ENCODE results near the gene NAT10.
"Not testable (repeated sequence)": the region's sequence is repeated elsewhere in the genome, so short reads cannot be mapped to it uniquely, and the experiment has no call there.

NAT10 gene

DNA sequence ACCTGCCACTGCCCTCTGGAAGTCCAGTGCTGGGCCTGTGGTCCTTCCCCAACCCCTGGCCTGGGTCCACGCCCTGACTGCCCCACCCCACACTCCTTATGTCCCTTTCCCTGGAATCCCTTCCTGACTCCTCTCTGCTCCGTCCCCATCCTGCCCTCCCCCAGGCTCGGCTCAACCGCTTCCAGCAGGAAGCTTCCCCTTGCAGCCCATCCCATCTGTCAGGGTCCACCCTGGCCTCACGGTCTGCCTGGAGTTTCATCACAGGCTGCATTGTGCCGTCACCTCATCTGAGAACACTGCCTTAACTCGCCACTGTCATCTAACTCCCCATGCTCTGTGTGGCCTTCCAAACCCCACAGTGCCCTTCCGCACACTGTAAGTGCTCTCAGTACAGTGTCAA, 64.3 kb downstream of the NAT10 start:
- no peak for FAIRE-seq

DNA sequence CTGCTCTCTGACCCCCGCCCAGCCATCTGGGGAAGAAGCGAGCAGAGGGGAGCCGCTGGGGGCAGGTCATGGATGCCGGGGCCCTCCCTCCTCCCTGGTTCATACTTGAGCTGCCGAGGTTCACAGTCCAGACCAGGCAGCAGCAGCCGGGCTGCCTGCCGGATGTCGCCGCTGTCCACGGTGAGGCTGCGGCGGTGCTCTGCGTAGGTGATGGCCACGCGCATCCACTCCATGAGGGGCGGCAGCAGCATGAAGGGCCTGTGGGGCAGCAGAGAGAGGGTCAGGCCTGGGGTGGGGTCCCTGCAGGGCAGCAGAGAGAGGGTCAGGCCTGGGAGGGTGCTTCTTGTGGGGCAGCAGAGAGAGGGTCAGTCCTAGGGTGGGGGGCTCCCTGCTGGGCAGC, 67.6 kb downstream of the NAT10 start:
- no peak for FAIRE-seq

GRCh38 chr11:34174412-34175041, 69.1 kb downstream of the NAT10 start:
- FAIRE-seq = no peak

DNA sequence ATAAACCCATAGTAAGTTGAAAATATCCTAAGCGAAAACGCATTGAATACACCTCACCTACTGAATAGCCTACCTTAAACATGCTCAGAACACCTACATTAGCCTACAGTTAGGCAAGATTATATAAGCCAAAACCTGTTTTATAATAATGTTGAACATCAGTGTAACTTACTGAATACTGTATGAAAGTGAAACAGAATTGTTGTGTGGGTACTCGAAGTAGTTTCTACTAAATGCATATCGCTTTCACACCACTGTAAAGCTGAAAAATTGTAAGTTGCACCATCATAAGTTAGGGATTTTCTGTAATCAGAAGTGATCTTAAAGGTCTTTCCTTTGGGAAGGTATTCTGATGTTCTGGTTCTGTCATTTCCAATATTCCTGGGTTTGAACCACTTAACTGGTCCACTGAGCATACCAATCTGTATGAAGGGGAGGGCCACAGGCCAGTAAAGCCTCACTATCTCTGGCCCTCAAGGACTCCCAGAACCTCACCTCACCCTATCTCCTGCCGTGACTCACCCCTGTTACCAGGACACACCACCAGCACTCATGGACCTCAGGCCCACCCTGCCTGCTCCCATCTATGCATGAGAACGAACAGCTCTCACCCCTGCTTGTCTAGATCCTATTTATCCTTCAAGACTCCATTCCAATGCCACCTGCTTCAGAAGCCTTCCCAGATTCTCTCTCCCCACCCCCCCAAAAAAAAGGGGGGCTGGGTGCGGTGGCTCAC, 70.0 kb downstream of the NAT10 start:
- FAIRE-seq = no peak

DNA sequence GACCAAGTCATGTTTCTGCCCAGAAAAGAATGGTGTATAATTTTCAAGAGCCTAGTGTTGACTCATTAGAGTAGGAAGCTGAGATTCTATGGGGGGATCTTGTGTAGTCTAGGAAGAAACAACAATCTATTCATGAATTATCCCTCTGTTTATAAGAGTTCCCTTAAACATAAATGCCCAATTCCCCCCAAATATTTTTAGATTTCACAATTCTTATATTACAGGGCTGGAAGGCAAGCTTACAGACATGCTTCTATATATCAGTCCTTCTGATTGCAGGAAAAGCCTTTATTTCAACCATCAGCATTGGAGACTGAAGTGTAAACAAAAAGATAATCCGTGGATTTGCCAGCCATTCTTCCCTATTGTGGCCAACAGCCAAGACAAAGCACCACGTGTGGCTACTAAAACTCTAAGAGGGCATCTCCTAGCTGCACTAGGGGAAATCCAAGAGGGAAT, 71.4 kb downstream of the NAT10 start:
- FAIRE-seq = no peak

- no peak for FAIRE-seq
Measured at GRCh38 chr11:34178209-34178821, 72.9 kb downstream of the NAT10 start.

DNA sequence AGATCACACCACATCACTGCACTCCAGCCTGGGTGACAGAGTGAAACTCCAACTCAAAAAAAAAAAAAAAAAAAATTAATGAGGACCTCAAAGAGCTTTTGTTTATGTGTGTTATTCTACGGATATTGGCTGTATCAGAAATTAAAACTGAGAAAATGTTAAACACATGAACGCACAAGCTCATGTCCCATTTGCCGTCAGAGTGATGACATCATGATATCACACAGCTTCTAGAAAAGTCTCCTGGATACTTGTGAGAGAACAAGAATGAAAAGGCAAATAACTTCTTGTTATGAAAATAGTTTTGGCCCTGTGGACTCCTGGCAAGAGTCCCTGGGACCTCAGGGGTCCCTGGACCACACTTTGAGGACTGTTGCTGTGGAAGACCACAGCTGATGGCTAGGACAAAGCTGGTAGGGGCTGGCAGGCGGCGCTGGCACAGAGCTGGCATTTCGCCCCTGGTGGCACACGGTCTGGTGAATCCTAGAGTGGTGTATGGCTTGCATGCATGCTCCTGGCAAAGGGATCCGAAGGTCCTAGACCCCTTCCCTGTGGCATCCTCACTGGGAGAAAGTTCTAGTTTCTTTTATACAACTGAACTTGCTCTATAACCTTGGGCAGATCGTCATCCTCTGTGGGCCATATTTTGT, 73.7 kb downstream of the NAT10 start:
- no peak for FAIRE-seq

- FAIRE-seq = no peak
Measured at GRCh38 chr11:34180040-34180813, 74.8 kb downstream of the NAT10 start.

GRCh38 chr11:34180814-34181165, 75.4 kb downstream of the NAT10 start:
- FAIRE-seq = not testable (repeated sequence)

DNA sequence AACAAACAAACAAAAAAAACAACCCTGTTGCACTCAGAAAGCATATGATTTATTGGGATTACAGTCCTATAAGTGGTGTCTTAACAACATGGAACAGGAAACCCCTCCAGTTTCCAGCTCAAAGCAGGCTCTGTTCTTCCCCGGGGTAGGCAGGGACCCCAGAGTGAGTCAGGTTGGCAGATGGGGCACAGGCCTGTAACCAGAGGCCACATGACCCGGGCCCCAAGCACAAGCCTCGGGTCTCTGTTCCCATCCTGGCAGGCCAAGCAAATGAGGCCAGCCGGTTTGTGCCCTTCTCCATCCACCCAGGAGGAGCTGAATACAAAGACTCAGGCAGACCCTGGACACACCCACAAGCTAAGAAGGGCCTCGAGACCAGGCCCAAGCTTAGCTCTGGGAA, 75.8 kb downstream of the NAT10 start:
- FAIRE-seq = no peak

DNA sequence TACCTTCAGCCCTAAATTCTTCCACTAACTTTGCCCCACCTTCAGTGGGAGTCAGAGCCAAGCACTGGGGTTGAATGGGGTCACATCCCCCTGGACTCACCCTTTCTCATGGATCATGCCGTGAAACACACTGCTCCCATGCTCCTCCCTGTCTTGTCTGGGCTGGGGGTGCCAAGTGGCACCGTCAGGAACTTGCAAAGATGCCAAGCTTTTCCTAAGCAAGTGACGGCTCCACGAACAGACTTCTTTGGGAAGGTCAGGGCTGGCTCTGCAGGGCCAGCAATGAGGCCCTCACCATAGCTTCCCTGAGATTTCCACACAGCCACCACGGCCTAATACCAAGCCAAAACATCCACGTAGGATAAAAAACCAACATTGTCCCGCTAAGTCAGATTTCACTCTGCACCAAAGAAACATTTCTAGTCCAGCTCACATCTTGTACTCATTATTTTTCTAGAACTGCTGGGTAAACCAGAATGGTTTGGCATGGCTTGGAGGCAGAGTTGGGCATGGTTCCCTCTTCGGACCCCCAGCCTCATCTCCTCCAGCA, 76.5 kb downstream of the NAT10 start:
- FAIRE-seq = no peak

- FAIRE-seq = no peak
Measured at GRCh38 chr11:34182425-34182824, 77.0 kb downstream of the NAT10 start.

DNA sequence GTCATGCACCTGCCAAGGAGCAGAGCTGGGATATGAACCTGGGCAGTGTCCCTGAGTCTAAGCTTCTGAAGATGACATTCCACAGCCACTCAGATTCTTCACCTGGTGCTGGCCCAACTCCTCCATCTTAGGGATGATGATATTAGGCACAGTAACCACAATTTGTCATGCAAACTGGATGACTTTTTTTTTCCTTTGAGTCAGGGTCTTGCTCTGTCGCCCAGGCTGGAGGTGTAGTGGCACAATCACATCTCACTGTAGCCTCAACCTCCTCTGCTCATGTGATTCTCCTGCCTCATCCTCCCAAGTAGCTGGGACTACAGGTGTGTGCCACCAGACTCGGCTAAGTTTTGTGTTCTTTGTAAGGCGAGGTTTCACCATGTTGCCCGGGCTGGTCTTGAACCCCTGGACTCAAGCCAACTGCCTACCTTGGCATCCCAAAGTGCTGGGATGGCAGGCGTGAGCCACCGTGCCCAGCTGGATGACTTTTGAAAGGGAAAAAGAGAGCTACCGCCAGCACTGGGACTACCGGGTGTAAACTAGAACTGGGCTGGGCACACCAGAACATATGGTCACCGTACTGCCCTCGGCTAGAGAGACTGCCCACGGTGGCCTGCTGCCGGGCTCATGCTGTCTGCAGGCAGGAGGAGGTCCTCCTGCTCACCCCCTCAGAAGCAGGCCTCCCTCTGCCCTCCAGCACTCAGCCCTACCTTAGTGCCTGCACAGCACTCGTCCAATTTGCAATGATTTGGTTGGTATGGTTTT, 77.7 kb downstream of the NAT10 start:
- FAIRE-seq = no peak

DNA sequence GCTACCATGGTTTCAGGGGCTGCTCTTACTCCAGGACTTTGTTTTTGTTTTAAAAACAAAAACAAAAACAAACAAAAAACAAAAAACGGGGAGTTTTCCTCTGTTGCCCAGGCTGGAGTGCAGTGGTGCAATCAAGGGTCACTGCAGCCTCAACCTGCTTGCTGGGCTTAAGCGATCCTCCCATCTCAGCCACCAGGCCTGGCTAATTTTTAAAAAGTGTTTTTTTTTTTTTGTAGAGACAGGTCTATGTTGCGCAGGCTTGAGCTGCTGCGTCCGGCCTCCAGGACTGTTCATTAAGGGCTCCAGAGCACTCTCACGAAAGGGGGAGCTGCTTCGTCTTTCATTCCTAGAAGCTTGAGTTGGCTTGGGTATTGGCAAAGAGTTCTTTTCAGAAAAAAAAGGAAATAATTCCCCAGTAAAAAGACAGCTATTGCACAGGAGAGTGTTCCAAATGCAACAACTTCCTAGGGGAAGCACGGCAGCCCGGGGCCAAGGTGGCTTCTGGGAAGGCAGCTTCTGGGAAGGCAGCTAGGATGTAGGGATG, 78.5 kb downstream of the NAT10 start:
- no peak for FAIRE-seq

GRCh38 chr11:34184505-34185015, 79.1 kb downstream of the NAT10 start:
- FAIRE-seq = no peak

DNA sequence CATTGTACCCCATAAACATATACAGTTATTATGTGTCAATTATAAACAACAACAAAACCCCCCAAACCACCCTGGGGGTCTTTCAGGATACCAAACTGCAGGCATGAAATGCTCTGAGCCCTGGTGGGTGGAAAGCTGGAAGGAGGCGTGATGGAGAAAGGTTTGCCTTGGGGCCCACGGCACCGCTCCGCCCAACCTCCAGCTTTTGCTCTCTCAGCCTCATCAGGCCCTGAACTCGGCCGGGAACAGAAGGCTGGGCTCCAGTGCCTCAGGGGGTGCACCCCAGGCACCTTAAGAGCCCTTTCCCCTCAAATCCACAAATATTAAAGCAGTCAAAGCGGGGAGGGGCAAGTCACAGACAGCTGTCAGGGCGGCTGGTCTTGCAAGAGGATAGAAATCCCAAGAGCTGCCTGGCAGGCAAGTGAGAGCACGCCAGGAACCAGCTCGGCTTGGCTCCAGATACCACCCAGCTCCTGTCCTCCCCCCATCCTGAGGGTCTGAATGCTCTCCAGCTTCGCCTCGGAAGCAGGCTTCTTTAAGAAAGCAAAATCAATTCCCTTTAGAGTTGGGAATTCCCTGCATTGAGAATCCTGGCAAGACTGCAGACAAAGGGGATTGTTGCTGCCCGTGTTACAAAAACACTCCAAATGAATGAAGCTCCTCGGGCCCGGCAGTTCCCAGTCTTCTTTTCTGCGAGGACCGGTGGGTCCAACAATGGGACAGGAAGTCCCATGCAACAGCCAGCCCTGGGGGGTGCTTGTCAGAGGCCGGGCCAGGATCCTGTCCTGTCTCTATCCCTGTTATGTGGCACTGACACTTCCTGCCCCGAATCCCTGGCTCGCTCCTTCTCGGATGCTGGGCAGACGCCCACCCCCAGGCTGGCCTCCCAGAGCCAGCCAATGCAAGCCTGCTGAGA, 80.8 kb downstream of the NAT10 start:
- FAIRE-seq = no peak

DNA sequence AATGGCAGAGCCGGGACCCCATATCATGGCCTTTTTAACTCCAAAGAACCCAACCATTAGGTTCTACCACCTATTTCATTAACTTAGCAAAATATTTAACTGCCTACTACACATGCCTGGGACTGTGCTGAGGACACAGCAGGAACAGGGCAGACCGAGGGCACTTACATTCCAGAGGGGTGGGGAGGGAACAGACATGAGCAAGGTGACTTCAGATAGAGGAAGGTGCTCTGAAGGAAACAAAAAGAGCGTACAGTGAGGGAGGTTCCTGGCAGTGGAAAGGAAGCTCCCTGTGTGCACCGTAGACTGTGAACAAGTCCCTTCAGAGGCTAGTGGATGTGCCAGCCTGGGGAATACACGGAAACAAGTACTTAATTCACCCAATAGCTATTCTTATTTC, 82.8 kb downstream of the NAT10 start:
- no peak for FAIRE-seq

DNA sequence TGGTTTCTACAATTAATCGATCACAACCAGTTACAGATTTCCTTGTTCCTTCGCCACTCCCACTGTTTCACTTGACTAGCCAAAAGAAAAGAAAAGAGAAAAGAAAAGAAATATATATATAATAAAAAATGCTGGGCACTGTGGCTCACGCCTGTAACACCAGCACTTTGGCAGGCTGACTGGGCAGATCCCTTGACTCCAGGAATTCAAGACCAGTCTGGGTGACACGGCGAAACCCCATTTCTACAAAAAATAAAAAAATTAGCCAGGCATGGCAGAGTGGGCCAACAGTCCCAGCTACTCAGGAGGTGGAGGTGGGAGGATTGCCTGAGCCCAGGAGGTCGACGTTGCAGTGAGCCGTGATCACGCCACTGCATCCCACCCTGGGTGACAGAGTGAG, 83.8 kb downstream of the NAT10 start:
- no peak for FAIRE-seq

DNA sequence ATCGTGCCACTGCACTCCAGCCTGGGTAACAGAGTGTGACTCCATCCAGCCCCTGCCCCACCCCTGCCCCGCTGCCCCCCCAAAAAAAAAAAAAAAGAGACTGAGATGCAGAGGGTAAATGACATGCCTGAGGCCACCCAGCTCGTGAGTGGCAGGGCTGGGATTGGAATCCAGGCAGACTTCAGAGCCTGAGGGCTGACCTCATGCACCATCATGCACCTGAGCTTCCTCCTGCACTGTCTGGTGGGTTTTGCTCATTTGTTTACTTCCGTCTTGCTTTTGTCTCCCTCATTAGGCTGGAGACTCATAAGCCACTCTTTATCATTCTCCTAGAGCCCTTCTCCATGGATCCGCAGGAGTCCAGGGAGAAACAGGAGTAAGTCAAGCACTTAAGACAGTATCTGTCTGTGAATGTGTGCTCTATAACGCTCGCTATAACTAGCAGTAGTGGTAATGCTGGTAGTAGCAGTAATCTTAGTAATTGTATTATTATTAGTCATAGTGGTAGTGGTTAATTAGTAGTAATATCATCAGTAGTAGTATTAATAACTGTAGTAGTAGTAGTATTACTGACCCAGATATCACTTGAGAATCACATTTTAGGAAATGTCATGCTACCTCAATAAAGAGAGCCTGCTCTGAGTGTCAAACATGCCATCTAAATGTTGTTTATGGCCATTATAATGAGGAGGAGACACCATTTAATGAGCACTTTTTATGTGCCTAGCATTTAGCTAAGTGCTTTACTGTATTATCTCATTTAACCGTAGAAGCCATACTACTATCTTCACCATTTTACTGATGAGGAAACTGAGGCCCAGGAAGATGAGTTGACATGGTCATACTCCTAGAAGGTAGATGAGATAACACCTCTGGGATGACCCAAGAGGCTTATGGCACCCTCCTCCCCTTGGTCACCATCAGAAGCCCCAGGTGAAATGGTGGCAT, 85.0 kb downstream of the NAT10 start:
- FAIRE-seq = no peak

All from colon (tissue), 2 donors.